K562 (cell line): ENCODE measurements around the gene NTSR1. TPM values are rescaled to one million over a fixed set of nuclear protein-coding genes. Genes with fewer than 3 reads are reported as not detected.
A peak's percentile ranks its signal among the peaks of the same experiment; 100 is the strongest.

Experiments
- BHLHE40 ChIP-seq: IDR thresholded peaks from 2 replicates; pipeline ENCODE4 v1.6.1; 2011; ENCODE audit warnings: low read length, improper control_type of control experiment
- ETS1 ChIP-seq: conservative IDR thresholded peaks from 2 replicates; pipeline ENCODE4 v1.6.1; 2011; ENCODE audit warnings: low read depth, mild to moderate bottlenecking, low read length; ENCODE audit not compliant: control insufficient read depth
- EWSR1 ChIP-seq: fragments of 450-650 bp; IDR thresholded peaks from 2 replicates; pipeline ENCODE4 v1.6.1; 2018; ENCODE audit warnings: borderline replicate concordance, mild to moderate bottlenecking, low read depth, moderate library complexity; ENCODE audit not compliant: partially characterized antibody
- GATA2 ChIP-seq: sonication (generic); formaldehyde crosslinking; IDR thresholded peaks from 2 replicates; pipeline ENCODE4 v1.4.0; 2020; ENCODE audit warnings: mild to moderate bottlenecking, missing genetic modification reagents
- HDAC6 ChIP-seq: IDR thresholded peaks from 2 replicates; pipeline ENCODE4 v1.6.1; 2012; ENCODE audit warnings: low read depth, mild to moderate bottlenecking, control low read depth, inconsistent platforms, low read length, moderate library complexity
- HMG20A ChIP-seq: fragments of 450-650 bp; formaldehyde crosslinking; conservative IDR thresholded peaks from 2 replicates; pipeline ENCODE4 v1.4.0; 2020; ENCODE audit warnings: mild to moderate bottlenecking, mixed read lengths
- MTA3 ChIP-seq: fragments of 450-650 bp; formaldehyde crosslinking; IDR thresholded peaks from 2 replicates; pipeline ENCODE4 v1.6.1; 2017; ENCODE audit warnings: mild to moderate bottlenecking, borderline replicate concordance
- MYC ChIP-seq, 2 experiments: fragments of 250-450 bp in 1 of 2; sonication (Bioruptor Pico) in 1 of 2; IDR thresholded peaks; 2 replicates each; pipeline versions ENCODE4 v1.5.1 to v1.6.1; 2012 to 2021; ENCODE audit warnings: low read depth in 2 of 2, borderline replicate concordance in 1 of 2, improper control_type of control experiment in 1 of 2, low read length in 1 of 2, mild to moderate bottlenecking in 1 of 2, moderate library complexity in 1 of 2
- NFIC ChIP-seq: fragments of 450-650 bp; IDR thresholded peaks from 2 replicates; pipeline ENCODE4 v1.6.1; 2017; ENCODE audit warnings: mild to moderate bottlenecking, inconsistent platforms
- NR4A1 ChIP-seq, 2 experiments: fragments of 250-450 bp in 1 of 2; fragments of 450-650 bp in 1 of 2; sonication (Bioruptor Pico) in 1 of 2; IDR thresholded peaks; 2 replicates each; pipeline versions ENCODE4 v1.4.0 to v1.6.1; 2016 to 2020; ENCODE audit warnings: mild to moderate bottlenecking in 2 of 2, missing compliant biosample characterization in 1 of 2, missing genetic modification characterization in 1 of 2, moderate library complexity in 1 of 2
- POLR2AphosphoS2 ChIP-seq: IDR thresholded peaks from 2 replicates; pipeline ENCODE4 v1.6.1; 2012; ENCODE audit warnings: low read length, improper control_type of control experiment
- SMARCA4 ChIP-seq: fragments of 450-650 bp; IDR thresholded peaks from 2 replicates; pipeline ENCODE4 v1.6.1; 2016
- SP1 ChIP-seq: sonication (generic); formaldehyde crosslinking; IDR thresholded peaks from 2 replicates; pipeline ENCODE4 v1.8.1; 2022; ENCODE audit warnings: mild to moderate bottlenecking, missing genetic modification reagents
- SRSF1 ChIP-seq: fragments of 200-400 bp; formaldehyde crosslinking; IDR thresholded peaks from 2 replicates; pipeline ENCODE4 v1.6.1; 2017; ENCODE audit warnings: mild to moderate bottlenecking, low read depth, low read length, moderate library complexity
- ZBTB33 ChIP-seq: sonication (generic); formaldehyde crosslinking; IDR thresholded peaks from 2 replicates; pipeline ENCODE4 v1.8.1; 2023; ENCODE audit warnings: mild to moderate bottlenecking, missing genetic modification reagents
- ZBTB7A ChIP-seq: IDR thresholded peaks from 2 replicates; pipeline ENCODE4 v1.6.1; 2011; ENCODE audit warnings: low read depth, mild to moderate bottlenecking, low read length, moderate library complexity, borderline replicate concordance; ENCODE audit not compliant: control insufficient read depth
- ZFX ChIP-seq: sonication (generic); formaldehyde crosslinking; IDR thresholded peaks from 2 replicates; pipeline ENCODE4 v1.8.0; 2022; ENCODE audit warnings: mild to moderate bottlenecking, missing genetic modification reagents, moderate library complexity
- ZKSCAN1 ChIP-seq: fragments of 150-350 bp; IDR thresholded peaks from 2 replicates; pipeline ENCODE4 v1.6.1; 2016; ENCODE audit warnings: low read depth, low read length
- polyA plus RNA-seq, 8 experiments: library from polyadenylated mRNA; depleted of rRNA in 4 of 8; stranded (reverse) in 5 of 8; unstranded in 3 of 8; fragments of >200 nt; fragmentation: Nextera tagmentation in 2 of 8; fragmentation: Illumina TruSeq in 1 of 8; extraction: Ambion mirVana in 2 of 8; extraction: Trizol in 1 of 8; gene quantifications; 2 replicates each; pipeline versions ENCODE4 v1.2.1 to v1.2.3, GENCODE V29; 2011 to 2014; ENCODE audit warnings: inconsistent platforms in 1 of 8, missing spikeins in 1 of 8
- total RNA-seq, 7 experiments: library from RNA; depleted of rRNA in 6 of 7; stranded (reverse); fragments of >200 nt in 6 of 7; fragmentation: Illumina TruSeq in 2 of 7; extraction: Trizol in 2 of 7; gene quantifications; 2 replicates each; pipeline versions ENCODE4 v1.2.1 to v1.2.3, GENCODE V29; 2011 to 2021; ENCODE audit warnings: low replicate concordance in 1 of 7
- TF ChIP-seq, protein P1 (sequence below), 3 experiments: fragments of 200-800 bp in 1 of 3; fragments of 250-450 bp in 1 of 3; fragments of 450-650 bp in 1 of 3; sonication (Bioruptor Pico) in 1 of 3; sonication (Bioruptor generic) in 1 of 3; formaldehyde crosslinking in 1 of 3; IDR thresholded peaks; 2 replicates each; pipeline versions ENCODE4 v1.6.1 to v1.8.0; 2016 to 2022; ENCODE audit warnings: mild to moderate bottlenecking in 2 of 3, missing genetic modification characterization in 2 of 3, missing compliant biosample characterization in 1 of 3, moderate library complexity in 1 of 3

NTSR1 gene
- total and polyA plus RNA-seq, 9 of the 15 experiments (the other 6 are each of a cell fraction or from before 2014, with no cell fraction given): 0.04 to 0.40 (median 0.13) TPM; not detected in 3

DNA sequence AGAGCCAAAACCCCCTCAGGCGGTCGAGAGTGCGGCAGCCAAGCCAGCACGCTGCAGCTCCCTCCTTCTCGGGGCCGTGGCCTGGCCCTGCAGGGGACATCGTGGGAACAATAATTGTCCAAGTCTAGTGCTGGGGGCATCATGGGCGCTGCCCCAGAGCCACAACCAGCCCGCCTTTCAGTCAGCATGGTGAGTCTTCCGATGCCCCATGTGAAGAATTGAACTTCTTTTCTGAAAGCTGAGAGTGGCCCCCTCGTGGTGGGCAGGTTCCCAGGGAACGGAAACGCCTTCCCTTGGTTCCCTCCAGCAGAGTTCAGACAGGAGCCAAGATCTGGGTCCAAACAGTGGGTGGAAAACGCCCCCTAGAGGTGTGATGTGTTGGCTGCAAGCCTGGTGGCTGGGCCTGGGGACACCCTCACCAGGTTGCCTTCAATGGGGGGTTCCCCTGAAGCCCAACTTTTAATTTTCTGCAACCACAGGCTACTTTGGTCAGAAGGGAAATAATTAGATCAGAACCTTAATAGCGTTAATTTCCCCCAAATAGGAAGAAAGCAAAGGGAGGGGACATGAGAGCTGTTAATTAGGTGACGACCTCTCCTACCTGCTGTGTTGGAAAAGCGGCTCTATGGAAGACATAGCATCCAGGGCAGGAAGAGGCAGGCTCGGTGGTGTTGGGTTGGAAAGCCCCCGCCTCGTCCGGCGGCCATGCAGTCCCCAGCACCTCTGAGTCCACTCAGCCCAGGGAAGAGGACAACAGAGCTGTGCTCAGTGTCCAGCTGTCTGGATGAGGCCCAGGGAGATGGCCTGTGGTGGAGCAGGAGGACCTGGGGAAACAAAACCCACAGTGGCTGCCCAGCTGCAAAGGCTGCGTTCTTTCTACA is 82.9 kb downstream of the NTSR1 start (continued):
- TF ChIP-seq ZBTB7A (peak; percentile 66; the same call in 1 of the 2 replicates), MTA3 (0 out of 2 replicates have a peak, but pooled peaks have one; percentile 53), MYC (IDR thresholded peaks at IDR 0.05; ENCODE audit: low read depth, low read length) (0 out of 2 replicates have a peak, but pooled peaks have one; percentile 36), MYC (CRISPR knock-in tag; IDR thresholded peaks at IDR 0.05; ENCODE audit: borderline replicate concordance, low read depth) (no peak), ZFX (CRISPR knock-in tag) (peak; percentile 31; the same call in 1 of the 2 replicates), BHLHE40 (peak; percentile 29; the same call in 1 of the 2 replicates), HDAC6 (no peak), SRSF1 (no peak), HMG20A (CRISPR knock-in tag) (no peak), ZKSCAN1 (peak; percentile 45; the same call in 1 of the 2 replicates), ETS1 (0 out of 2 replicates have a peak, but pooled peaks have one; percentile 32), POLR2AphosphoS2 (no peak), EWSR1 (no peak), SP1 (CRISPR knock-in tag) (peak; percentile 22; the same call in 1 of the 2 replicates), NFIC (peak; percentile 71), ZBTB33 (CRISPR knock-in tag) (peak; percentile 52; the same call in 1 of the 2 replicates), NR4A1 (CRISPR knock-in tag; IDR thresholded peaks at IDR 0.05) (0 out of 2 replicates have a peak, but pooled peaks have one; percentile 46), NR4A1 (tag; IDR thresholded peaks at IDR 0.05) (no peak), SMARCA4 (0 out of 2 replicates have a peak, but pooled peaks have one; percentile 17), GATA2 (CRISPR knock-in tag) (no peak)
- TF ChIP-seq, protein P1, sequence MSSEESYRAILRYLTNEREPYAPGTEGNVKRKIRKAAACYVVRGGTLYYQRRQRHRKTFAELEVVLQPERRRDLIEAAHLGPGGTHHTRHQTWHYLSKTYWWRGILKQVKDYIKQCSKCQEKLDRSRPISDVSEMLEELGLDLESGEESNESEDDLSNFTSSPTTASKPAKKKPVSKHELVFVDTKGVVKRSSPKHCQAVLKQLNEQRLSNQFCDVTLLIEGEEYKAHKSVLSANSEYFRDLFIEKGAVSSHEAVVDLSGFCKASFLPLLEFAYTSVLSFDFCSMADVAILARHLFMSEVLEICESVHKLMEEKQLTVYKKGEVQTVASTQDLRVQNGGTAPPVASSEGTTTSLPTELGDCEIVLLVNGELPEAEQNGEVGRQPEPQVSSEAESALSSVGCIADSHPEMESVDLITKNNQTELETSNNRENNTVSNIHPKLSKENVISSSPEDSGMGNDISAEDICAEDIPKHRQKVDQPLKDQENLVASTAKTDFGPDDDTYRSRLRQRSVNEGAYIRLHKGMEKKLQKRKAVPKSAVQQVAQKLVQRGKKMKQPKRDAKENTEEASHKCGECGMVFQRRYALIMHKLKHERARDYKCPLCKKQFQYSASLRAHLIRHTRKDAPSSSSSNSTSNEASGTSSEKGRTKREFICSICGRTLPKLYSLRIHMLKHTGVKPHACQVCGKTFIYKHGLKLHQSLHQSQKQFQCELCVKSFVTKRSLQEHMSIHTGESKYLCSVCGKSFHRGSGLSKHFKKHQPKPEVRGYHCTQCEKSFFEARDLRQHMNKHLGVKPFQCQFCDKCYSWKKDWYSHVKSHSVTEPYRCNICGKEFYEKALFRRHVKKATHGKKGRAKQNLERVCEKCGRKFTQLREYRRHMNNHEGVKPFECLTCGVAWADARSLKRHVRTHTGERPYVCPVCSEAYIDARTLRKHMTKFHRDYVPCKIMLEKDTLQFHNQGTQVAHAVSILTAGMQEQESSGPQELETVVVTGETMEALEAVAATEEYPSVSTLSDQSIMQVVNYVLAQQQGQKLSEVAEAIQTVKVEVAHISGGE (CRISPR knock-in tag; IDR thresholded peaks at IDR 0.05): no peak
